GM12892 (cell line): ENCODE data around the gene DENND1A.

ENCODE experiments used
- POLR2AphosphoS5 ChIP-seq: IDR thresholded peaks from 2 replicates; pipeline ENCODE4 v1.6.1; 2011; ENCODE audit warnings: low read depth, low read length, control low read depth
- TAF1 ChIP-seq: IDR thresholded peaks from 2 replicates; pipeline ENCODE4 v1.6.1; 2011; ENCODE audit warnings: low read depth, mild to moderate bottlenecking, control low read depth, low read length, borderline replicate concordance

- TF ChIP-seq TAF1 (no peak), POLR2AphosphoS5 (no peak)
Observed at GRCh38 chr9:123470121-123470782, 459.7 kb downstream of the DENND1A start.
